SK-N-MC (cell line): ENCODE results near the gene DNASE1L1.

ENCODE experiments used
- EZH2 ChIP-seq: fragments of 200-600 bp; sonication (generic); IDR thresholded peaks from one replicate; pipeline ENCODE4 v1.6.1; 2017; ENCODE audit warnings: antibody characterized with exemption
- POLR2AphosphoS5 ChIP-seq: IDR thresholded peaks from 2 replicates; pipeline ENCODE4 v1.6.1; 2012; ENCODE audit warnings: mild to moderate bottlenecking, low read depth, low read length, borderline replicate concordance

- no peak for TF ChIP-seq EZH2
- peak; percentile 4; the same call in 1 of the 2 replicates for TF ChIP-seq POLR2AphosphoS5
Observed at GRCh38 chrX:154398668-154399526, 10.2 kb downstream of the DNASE1L1 start.
